GM12878 (cell line): ENCODE data around the gene NAMPT. TPM values are rescaled to one million over a fixed set of nuclear protein-coding genes. Genes with fewer than 3 reads are reported as not detected.

Source experiments
- ATAC-seq: fragments of 200-7000 bp; cut with Tn5 transposase; 3 replicates; pipeline ENCODE4 v1.9.1; 2020; ENCODE audit warnings: mild to moderate bottlenecking, moderate library complexity
- BruUV-seq: library from RNA; stranded (reverse); fragments of 400-500 nt; replicated peaks from 2 replicates; lab custom pipeline; 2021; lab: Mats Ljungman, UMichigan
- CTCF ChIA-PET: fragments of 300-600 bp; sonication (Branson Sonifier 250); formaldehyde crosslinking; extraction: SDS; loops from one replicate; lab custom pipeline; 2021; ENCODE audit warnings: inconsistent platforms; lab: Yijun Ruan, JAX
- POLR2A ChIA-PET: fragments of 350-600 bp; formaldehyde crosslinking; extraction: SDS; loops from one replicate; lab custom pipeline; 2021; ENCODE audit warnings: inconsistent platforms; lab: Charles Lee
- RAD21 ChIA-PET: fragments of 300-600 bp; sonication (Branson Sonifier 250); formaldehyde crosslinking; loops from one replicate; lab custom pipeline; 2023; ENCODE audit warnings: antibody characterized with exemption; ENCODE audit not compliant: unreplicated experiment; lab: Charles Lee
- SMC1A ChIA-PET: fragments of 300-600 bp; sonication (Branson Sonifier 250); formaldehyde crosslinking; loops from one replicate; lab custom pipeline; 2023; ENCODE audit not compliant: unreplicated experiment, uncharacterized antibody; lab: Charles Lee
- DNase-seq: peaks from one replicate; pipeline ENCODE4 v3.0.0-alpha.2; 2011; ENCODE audit warnings: low read depth, low spot score
- FAIRE-seq: peaks from 3 replicates; lab custom pipeline; 2011; peaks lifted over from hg19 to GRCh38; lab: Jason Lieb, UNC
- H2AFZ ChIP-seq: 2 replicates; pipeline ENCODE4 v1.6.0; 2011; ENCODE audit warnings: low read depth, low read length, control low read depth; ENCODE audit not compliant: control insufficient read depth
- H3K27ac ChIP-seq: 2 replicates; pipeline ENCODE4 v1.5.1; 2011; ENCODE audit warnings: control low read depth; ENCODE audit not compliant: control insufficient read depth, insufficient read depth
- H3K27me3 ChIP-seq, 2 experiments: replicated peaks in 1 of 2; 2 replicates each; pipeline versions ENCODE4 v1.6.0 to v1.6.1; 2011; ENCODE audit warnings: low read length in 1 of 2; ENCODE audit not compliant: control insufficient read depth in 2 of 2, insufficient read depth in 2 of 2
- H3K36me3 ChIP-seq, 2 experiments: 2 replicates each; pipeline ENCODE4 v1.5.1; 2011; ENCODE audit warnings: low read length in 1 of 2; ENCODE audit not compliant: control insufficient read depth in 2 of 2, insufficient read depth in 2 of 2
- H3K4me1 ChIP-seq: 2 replicates; pipeline ENCODE4 v1.6.1; 2011; ENCODE audit warnings: mild to moderate bottlenecking, low read length, moderate library complexity, mixed read lengths; ENCODE audit not compliant: control insufficient read depth, insufficient read depth
- H3K4me2 ChIP-seq: 2 replicates; pipeline ENCODE4 v1.6.0; 2011; ENCODE audit warnings: control low read depth; ENCODE audit not compliant: control insufficient read depth, insufficient read depth
- H3K4me3 ChIP-seq: fragments of 200-600 bp; sonication (generic); 2 replicates; pipeline ENCODE4 v1.5.1; 2016
- H3K79me2 ChIP-seq: 2 replicates; pipeline ENCODE4 v1.6.0; 2011; ENCODE audit warnings: low read length; ENCODE audit not compliant: control insufficient read depth, insufficient read depth
- H3K9ac ChIP-seq: 2 replicates; pipeline ENCODE4 v1.8.0; 2011; ENCODE audit warnings: low read length, control low read depth, mixed read lengths; ENCODE audit not compliant: control insufficient read depth, insufficient read depth
- H3K9me3 ChIP-seq: replicated peaks from 3 replicates; pipeline ENCODE4 v1.5.1; 2011; ENCODE audit warnings: mild to moderate bottlenecking, low read length; ENCODE audit not compliant: control insufficient read depth, insufficient read depth
- H4K20me1 ChIP-seq: 2 replicates; pipeline ENCODE4 v1.6.0; 2011; ENCODE audit not compliant: control insufficient read depth, insufficient read depth
- BCL11A ChIP-seq: IDR thresholded peaks from 2 replicates; pipeline ENCODE4 v1.6.1; 2011; ENCODE audit warnings: low read depth, low read length
- CTCF ChIP-seq, 3 experiments: IDR thresholded peaks in 2 of 3; conservative IDR thresholded peaks in 1 of 3; 2 replicates each; pipeline ENCODE4 v1.5.1; 2011; ENCODE audit warnings: low read depth in 3 of 3, low read length in 3 of 3, mild to moderate bottlenecking in 3 of 3, control low read depth in 2 of 3, moderate library complexity in 2 of 3, inconsistent platforms in 1 of 3, mixed read lengths in 1 of 3; ENCODE audit not compliant: control insufficient read depth in 2 of 3, insufficient read depth in 1 of 3; ENCODE audit errors: extremely low read depth in 1 of 3
- MAX ChIP-seq: IDR thresholded peaks from 2 replicates; pipeline ENCODE4 v1.6.1; 2012; ENCODE audit warnings: low read depth, low read length, improper control_type of control experiment
- MEF2B ChIP-seq: fragments of 450-650 bp; IDR thresholded peaks from 2 replicates; pipeline ENCODE4 v1.6.1; 2018; ENCODE audit warnings: mild to moderate bottlenecking, moderate library complexity; ENCODE audit not compliant: partially characterized antibody, poor library complexity, severe bottlenecking
- NFYA ChIP-seq: IDR thresholded peaks from 2 replicates; pipeline ENCODE4 v1.6.1; 2011; ENCODE audit warnings: low read depth, mild to moderate bottlenecking, low read length, improper control_type of control experiment, borderline replicate concordance
- WRNIP1 ChIP-seq: IDR thresholded peaks from 2 replicates; pipeline ENCODE4 v1.6.1; 2011; ENCODE audit warnings: low read depth, low read length, improper control_type of control experiment, borderline replicate concordance
- WGBS: methylation state at CpG from one replicate; pipeline ENCODE4 v1.1.6; 2016; ENCODE audit warnings: low lambda C conversion rate; ENCODE audit not compliant: insufficient replicate concordance, insufficient coverage; ENCODE audit errors: missing lambda C conversion rate; 5-methylcytosine and 5-hydroxymethylcytosine counted together
- in situ Hi-C: fragments of 300-500 bp; cut with MboI; formaldehyde crosslinking; loops from 9 replicates; pipeline ENCODE4 v1.14.3; 2018; ENCODE audit warnings: mixed read lengths
- intact Hi-C: fragments of 100-400 bp; cut with micrococcal nuclease; formaldehyde crosslinking; loops from one replicate; pipeline ENCODE4 v1.14.2; 2022; ENCODE audit not compliant: unreplicated experiment
- polyA plus RNA-seq, 11 experiments: library from polyadenylated mRNA; depleted of rRNA in 4 of 11; unstranded in 6 of 11; stranded (reverse) in 5 of 11; fragments of >200 nt; fragmentation: Nextera tagmentation in 4 of 11; fragmentation: Illumina TruSeq in 1 of 11; extraction: Ambion mirVana in 4 of 11; extraction: Trizol in 1 of 11; gene quantifications; 1 replicate in 1 of 11; 2 replicates in 10 of 11; pipeline versions ENCODE4 v1.2.1 to v1.2.3, GENCODE V29; 2011 to 2016; ENCODE audit warnings: inconsistent platforms in 2 of 11, missing spikeins in 2 of 11, low read depth in 1 of 11
- total RNA-seq, 4 experiments: library from RNA; depleted of rRNA in 3 of 4; stranded (reverse); fragments of >200 nt in 3 of 4; fragmentation: Illumina TruSeq in 1 of 4; extraction: Trizol in 1 of 4; gene quantifications; 2 replicates each; pipeline versions ENCODE4 v1.2.1 to v1.2.3, GENCODE V29; 2013 to 2021

NAMPT gene
- total and polyA plus RNA-seq, 10 of the 15 experiments (the other 5 are each of a cell fraction or from before 2014, with no cell fraction given) = 28.3 to 173 (median 75.0) TPM

- DNase-seq = no peak
- ChIA-PET RAD21 (no interaction called here), CTCF (interaction anchor here (1.0 kb wide), 1 partner anchor 8 kb away, joined by 3 read pairs; no protein-coding TSS in a partner anchor), SMC1A (interaction anchor here (1.0 kb wide), 1 partner anchor 65 kb away, joined by 3 read pairs; no protein-coding TSS in a partner anchor), POLR2A (no interaction called here)
- no peak for FAIRE-seq
- no peak for TF ChIP-seq WRNIP1
- TF ChIP-seq BCL11A = no peak
- no peak for TF ChIP-seq CTCF (IDR thresholded peaks at IDR 0.05 in 2 of 3, conservative IDR thresholded peaks at IDR 0.05 in 1 of 3; ENCODE audit: control insufficient read depth in 2 of 3, extremely low read depth in 1 of 3, insufficient read depth in 1 of 3, low read depth in 3 of 3, low read length in 3 of 3)
- no peak for TF ChIP-seq NFYA
- TF ChIP-seq MEF2B = no peak
- no peak for TF ChIP-seq MAX
- no TSS peak for BruUV-seq
- Histone ChIP-seq H3K4me2 (no peak overlapping the region), H3K9ac (no peak overlapping the region), H3K27ac (no peak overlapping the region), H3K9me3 (peaks cover 9% of the 10 kb centered on the region; the same call in 2 of the 3 replicates), H3K4me1 (no peaks in the 10 kb centered on the region), H4K20me1 (no peaks in the 10 kb centered on the region), H3K27me3 (no peaks in the 10 kb centered on the region), H3K79me2 (no peaks in the 10 kb centered on the region), H2AFZ (no peak overlapping the region), H3K4me3 (no peak overlapping the region), H3K36me3 (peaks cover 1 to 14% of the 10 kb centered on the region in 2 experiments; a peak in 3 of 4 replicates)
- 100% methylated on average over 2 of the region's 2 CpGs for WGBS
- in situ Hi-C loops (no loop called here), intact Hi-C loops (no loop called here)
- no peak for ATAC-seq
Measured at GRCh38 chr7:106243893-106244292, 40.9 kb downstream of the NAMPT start.
